GM18870 (cell line): ENCODE measurements around the gene DLGAP4.

ENCODE experiments used
- ATAC-seq: cut with Tn5 transposase; IDR thresholded peaks from one replicate; pipeline ENCODE4 v1.9.1; 2021; ENCODE audit warnings: moderate library complexity; ENCODE audit not compliant: unreplicated experiment

Gene DLGAP4

GRCh38 chr20:36305602-36306551 is at the start of gene DLGAP4:
Gene DLGAP4, plus strand, starts transcription at chr20:36306339. Its CDS starts 125,379 bp downstream, at chr20:36431718.
- no peak for ATAC-seq

GRCh38 chr20:36259177-36260061 is 46.7 kb upstream of the DLGAP4 start:
- ATAC-seq: no peak

- no peak for ATAC-seq
Observed at GRCh38 chr20:36260316-36260715, 45.8 kb upstream of the DLGAP4 start.

- no peak for ATAC-seq
Observed at GRCh38 chr20:36261389-36262105, 44.6 kb upstream of the DLGAP4 start.

- ATAC-seq: no peak
Observed at GRCh38 chr20:36262440-36262839, 43.7 kb upstream of the DLGAP4 start.

GRCh38 chr20:36264426-36265246 is 41.5 kb upstream of the DLGAP4 start:
- ATAC-seq: no peak

GRCh38 chr20:36266189-36266588 is 40.0 kb upstream of the DLGAP4 start:
- ATAC-seq: no peak

GRCh38 chr20:36267605-36268381 is 38.3 kb upstream of the DLGAP4 start:
- no peak for ATAC-seq

GRCh38 chr20:36268440-36269342 is 37.4 kb upstream of the DLGAP4 start:
- ATAC-seq: no peak

- no peak for ATAC-seq
Observed at GRCh38 chr20:36269507-36269906, 36.6 kb upstream of the DLGAP4 start.

GRCh38 chr20:36270744-36271638 is 35.1 kb upstream of the DLGAP4 start:
- no peak for ATAC-seq

- no peak for ATAC-seq
Observed at GRCh38 chr20:36271639-36272546, 34.2 kb upstream of the DLGAP4 start.

GRCh38 chr20:36272547-36273220 is 33.5 kb upstream of the DLGAP4 start:
- ATAC-seq: no peak

GRCh38 chr20:36273414-36274180 is 32.5 kb upstream of the DLGAP4 start:
- no peak for ATAC-seq
